CD4-positive, alpha-beta T cell (primary cell): Measurements from ENCODE around the gene ACKR1. TPM values are rescaled to one million over a fixed set of nuclear protein-coding genes. Genes with fewer than 3 reads are reported as not detected.

Source experiments
- ATAC-seq: fragments of 200-7000 bp; cut with Tn5 transposase; one replicate; pipeline ENCODE4 v1.10.0; 2022; ENCODE audit warnings: mild to moderate bottlenecking; ENCODE audit not compliant: poor library complexity
- CTCF ChIA-PET: fragments of 350-600 bp; sonication (Branson Sonifier 250); formaldehyde crosslinking; loops from one replicate; lab custom pipeline; 2021; ENCODE audit warnings: antibody characterized with exemption, inconsistent platforms; lab: Charles Lee
- POLR2A ChIA-PET: fragments of 350-600 bp; sonication (Branson Sonifier 250); formaldehyde crosslinking; loops from one replicate; lab custom pipeline; 2021; ENCODE audit warnings: antibody characterized with exemption, inconsistent platforms; lab: Charles Lee
- DNase-seq, 14 experiments: peaks; one replicate each; pipeline ENCODE4 v3.0.0-alpha.2; 2013 to 2020; ENCODE audit warnings: mixed read lengths in 2 of 14
- H3K27ac ChIP-seq, 2 donors: one replicate each; pipeline versions ENCODE4 v1.5.1 to v1.7.0; 2013; ENCODE audit warnings: low read length in 2 of 2, low read depth in 1 of 2, mild to moderate bottlenecking in 1 of 2
- H3K27me3 ChIP-seq, 2 experiments: 1 replicate in 1 of 2; 2 replicates in 1 of 2; pipeline versions ENCODE4 v1.6.1 to v1.7.0; 2013; ENCODE audit warnings: low read length in 2 of 2, control low read depth in 1 of 2, mild to moderate bottlenecking in 1 of 2, moderate library complexity in 1 of 2; ENCODE audit not compliant: insufficient read depth in 2 of 2, control insufficient read depth in 1 of 2
- H3K36me3 ChIP-seq: one replicate; pipeline ENCODE4 v1.6.1; 2013; ENCODE audit warnings: low read length, control low read depth; ENCODE audit not compliant: insufficient read depth
- H3K4me1 ChIP-seq: one replicate; pipeline ENCODE4 v1.6.1; 2013; ENCODE audit warnings: low read length, control low read depth; ENCODE audit not compliant: insufficient read depth
- H3K4me3 ChIP-seq: one replicate; pipeline ENCODE4 v1.5.1; 2013; ENCODE audit warnings: mild to moderate bottlenecking, low read length, moderate library complexity
- H3K9me3 ChIP-seq, 2 experiments: 1 replicate in 1 of 2; 2 replicates in 1 of 2; pipeline versions ENCODE4 v1.6.1 to v1.7.0; 2013; ENCODE audit warnings: low read length in 2 of 2, mild to moderate bottlenecking in 2 of 2, control low read depth in 1 of 2, moderate library complexity in 1 of 2; ENCODE audit not compliant: control insufficient read depth in 1 of 2, insufficient read depth in 1 of 2
- H3K27ac Mint-ChIP-seq: one replicate; pipeline ENCODE4 v1.8.0; 2020; ENCODE audit warnings: mixed read lengths
- H3K27me3 Mint-ChIP-seq: one replicate; pipeline ENCODE4 v1.8.0; 2021; ENCODE audit warnings: mixed read lengths
- H3K36me3 Mint-ChIP-seq: one replicate; pipeline ENCODE4 v1.8.0; 2021; ENCODE audit warnings: low read depth, mixed read lengths
- H3K4me1 Mint-ChIP-seq: one replicate; pipeline ENCODE4 v1.8.0; 2021; ENCODE audit warnings: low read depth, mixed read lengths
- H3K4me3 Mint-ChIP-seq: one replicate; pipeline ENCODE4 v1.8.0; 2020; ENCODE audit warnings: mild to moderate bottlenecking, mixed read lengths
- H3K9me3 Mint-ChIP-seq: one replicate; pipeline ENCODE4 v1.8.0; 2020; ENCODE audit warnings: mixed read lengths
- intact Hi-C, 2 experiments: fragments of 100-400 bp; cut with DNase I in 1 of 2; cut with micrococcal nuclease in 1 of 2; formaldehyde crosslinking; loops; one replicate each; pipeline versions ENCODE4 v1.15.1 to v1.9.0; 2023 to 2025; cut with DNase I, micrococcal nuclease
- total RNA-seq, 174 experiments: library from RNA in 2 of 174; stranded (reverse) in 2 of 174; gene quantifications; one replicate each; pipeline ENCODE4 v1.2.3 and lab custom pipeline; 2021 to 2026
- TF ChIP-seq, protein P1 (sequence below): fragments of 200-600 bp; IDR thresholded peaks from one replicate; pipeline ENCODE4 v1.8.0; 2022; ENCODE audit warnings: antibody characterized with exemption, mild to moderate bottlenecking

ACKR1 gene
- total RNA-seq, 2 experiments from 2014 or later, result not detected

DNA sequence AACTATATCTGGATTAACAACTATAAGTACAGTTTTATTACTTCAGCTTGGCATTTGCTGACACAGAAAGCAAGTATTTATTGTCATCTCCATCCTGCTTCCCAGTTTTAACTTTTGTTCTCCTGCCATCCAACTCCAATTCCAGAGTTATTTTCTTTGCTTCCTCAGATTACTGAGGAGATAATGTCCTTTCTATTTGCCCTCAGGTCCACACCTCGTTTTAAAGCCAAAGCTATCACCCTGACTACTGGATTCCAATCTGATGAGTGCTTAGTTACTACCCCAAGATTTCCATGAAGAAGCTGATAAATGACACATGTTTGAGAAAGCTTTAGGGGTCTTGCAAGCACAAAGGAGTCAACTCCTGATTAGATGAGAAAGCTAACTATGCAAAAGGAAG, 25.2 kb downstream of the ACKR1 start:
- ATAC-seq (no peak), DNase-seq (no peak)
- Histone ChIP-seq H3K36me3 (no peaks in the 10 kb centered on the region), H3K4me1 (no peaks in the 10 kb centered on the region), H3K27ac (no peak overlapping the region), H3K27me3 (peaks cover 0 to 8% of the 10 kb centered on the region in 2 experiments), H3K4me3 (no peak overlapping the region), H3K9me3 (no peaks in the 10 kb centered on the region)
- Mint-ChIP-seq H3K36me3 (no peaks in the 10 kb centered on the region), H3K9me3 (no peaks in the 10 kb centered on the region), H3K4me1 (no peaks in the 10 kb centered on the region), H3K4me3 (no peak overlapping the region), H3K27ac (no peak overlapping the region), H3K27me3 (peaks cover 33% of the 10 kb centered on the region)
- TF ChIP-seq, protein P1, sequence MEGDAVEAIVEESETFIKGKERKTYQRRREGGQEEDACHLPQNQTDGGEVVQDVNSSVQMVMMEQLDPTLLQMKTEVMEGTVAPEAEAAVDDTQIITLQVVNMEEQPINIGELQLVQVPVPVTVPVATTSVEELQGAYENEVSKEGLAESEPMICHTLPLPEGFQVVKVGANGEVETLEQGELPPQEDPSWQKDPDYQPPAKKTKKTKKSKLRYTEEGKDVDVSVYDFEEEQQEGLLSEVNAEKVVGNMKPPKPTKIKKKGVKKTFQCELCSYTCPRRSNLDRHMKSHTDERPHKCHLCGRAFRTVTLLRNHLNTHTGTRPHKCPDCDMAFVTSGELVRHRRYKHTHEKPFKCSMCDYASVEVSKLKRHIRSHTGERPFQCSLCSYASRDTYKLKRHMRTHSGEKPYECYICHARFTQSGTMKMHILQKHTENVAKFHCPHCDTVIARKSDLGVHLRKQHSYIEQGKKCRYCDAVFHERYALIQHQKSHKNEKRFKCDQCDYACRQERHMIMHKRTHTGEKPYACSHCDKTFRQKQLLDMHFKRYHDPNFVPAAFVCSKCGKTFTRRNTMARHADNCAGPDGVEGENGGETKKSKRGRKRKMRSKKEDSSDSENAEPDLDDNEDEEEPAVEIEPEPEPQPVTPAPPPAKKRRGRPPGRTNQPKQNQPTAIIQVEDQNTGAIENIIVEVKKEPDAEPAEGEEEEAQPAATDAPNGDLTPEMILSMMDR, result no peak
- CTCF ChIA-PET, result interaction anchor here (1.1 kb wide), 1 partner anchor 15 kb away, joined by 5 read pairs; no protein-coding TSS in a partner anchor
- POLR2A ChIA-PET, result no interaction called here
- intact Hi-C loops, result no loop called here

DNA sequence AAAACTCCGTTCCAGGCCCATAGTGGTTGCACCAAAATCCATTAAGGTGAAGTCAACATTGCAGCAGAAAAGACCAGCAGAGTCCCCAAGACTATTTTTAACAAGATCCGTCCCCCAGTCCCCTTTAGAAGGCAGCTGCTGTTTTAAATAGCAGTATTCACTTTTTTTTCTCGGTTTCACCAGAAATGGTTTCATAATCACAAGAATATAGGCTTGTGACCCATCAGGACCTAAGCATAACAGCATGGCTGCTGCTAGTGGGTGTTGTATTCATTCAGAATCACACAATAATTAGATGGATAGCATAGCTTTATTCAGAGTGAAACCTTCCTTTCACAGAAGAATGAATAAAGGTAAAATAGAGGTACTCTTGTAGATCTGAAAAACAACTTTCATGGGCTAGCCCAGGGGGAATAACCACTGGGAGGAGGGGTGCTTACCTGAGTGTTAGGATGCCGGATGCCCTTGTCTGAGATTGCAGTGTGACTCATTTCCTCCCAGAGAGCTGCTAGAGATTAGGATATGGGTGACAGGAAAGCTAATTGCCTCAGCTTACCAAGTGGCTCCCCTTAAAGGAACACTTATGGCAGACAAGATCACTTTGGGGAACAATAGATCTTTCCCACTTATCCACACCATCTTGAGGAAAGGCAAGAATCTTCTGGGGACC, 35.0 kb downstream of the ACKR1 start:
- Histone ChIP-seq H3K27me3 (no peaks in the 10 kb centered on the region), H3K4me3 (no peak overlapping the region), H3K36me3 (no peaks in the 10 kb centered on the region), H3K27ac (no peak overlapping the region), H3K9me3 (peaks cover 0 to 7% of the 10 kb centered on the region in 2 experiments), H3K4me1 (no peaks in the 10 kb centered on the region)
- H3K27me3 Mint-ChIP-seq, result peaks cover 12% of the 10 kb centered on the region
- POLR2A ChIA-PET, result no interaction called here
- H3K27ac Mint-ChIP-seq, result no peak overlapping the region
- TF ChIP-seq, protein P1, result no peak
- ATAC-seq (no peak), DNase-seq (no peak)
- no peaks in the 10 kb centered on the region for H3K4me1 Mint-ChIP-seq
- intact Hi-C loops, result no loop called here
- H3K4me3 Mint-ChIP-seq, result no peak overlapping the region
- peaks cover 3% of the 10 kb centered on the region for H3K9me3 Mint-ChIP-seq
- CTCF ChIA-PET, result no interaction called here
- H3K36me3 Mint-ChIP-seq, result no peaks in the 10 kb centered on the region

DNA sequence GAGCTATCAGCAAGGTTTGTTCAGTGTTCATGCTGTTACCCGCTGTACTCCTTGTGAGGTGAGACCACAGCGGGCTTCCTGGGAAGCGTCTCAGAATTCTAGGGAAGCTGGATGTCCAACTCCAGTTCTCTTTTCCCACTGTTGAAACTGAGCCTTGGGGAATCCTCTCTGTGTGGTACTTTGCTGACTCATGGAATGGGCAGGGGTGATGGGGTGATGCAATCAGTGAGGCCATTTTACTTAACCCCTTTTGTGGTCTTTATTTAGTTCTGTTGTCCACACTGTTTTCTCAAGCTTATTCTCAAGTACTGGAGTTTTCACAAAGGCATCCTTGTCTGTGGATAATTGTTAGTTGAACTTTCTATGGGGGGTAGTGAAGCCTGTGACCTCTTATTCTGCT, 42.6 kb downstream of the ACKR1 start:
- intact Hi-C loops, result no loop called here
- POLR2A ChIA-PET, result interaction anchor here (0.6 kb wide), 1 partner anchor 27 kb away, joined by 3 read pairs; no protein-coding TSS in a partner anchor

More for the DNA sequence above, 42.6 kb downstream of the ACKR1 start:
- Mint-ChIP-seq H3K4me1 (no peaks in the 10 kb centered on the region), H3K27ac (no peak overlapping the region), H3K27me3 (peaks cover 44% of the 10 kb centered on the region), H3K9me3 (peaks cover 12% of the 10 kb centered on the region), H3K4me3 (no peak overlapping the region), H3K36me3 (no peaks in the 10 kb centered on the region)
- Histone ChIP-seq H3K27me3 (peaks cover 3 to 14% of the 10 kb centered on the region in 2 experiments), H3K36me3 (no peaks in the 10 kb centered on the region), H3K27ac (no peak overlapping the region), H3K9me3 (peaks cover 6 to 9% of the 10 kb centered on the region in 2 experiments), H3K4me3 (no peak overlapping the region), H3K4me1 (no peaks in the 10 kb centered on the region)
- ATAC-seq (no peak), DNase-seq (no peak)
- CTCF ChIA-PET, result no interaction called here
- TF ChIP-seq, protein P1, result no peak
